Ovary (tissue), 3 donors: ENCODE data around the gene PCYT1A.

ENCODE experiments used
- POLR2A ChIP-seq: fragments of 450-650 bp; IDR thresholded peaks from one replicate; pipeline ENCODE4 v1.6.1; 2017; ENCODE audit warnings: antibody characterized with exemption, mild to moderate bottlenecking, moderate library complexity
- TF ChIP-seq, protein P1 (sequence below), 3 donors: fragments of 450-650 bp in 2 of 3; fragments of 200-600 bp in 1 of 3; IDR thresholded peaks; one replicate each; pipeline versions ENCODE4 v1.5.1 to v1.8.0; 2016 to 2022; ENCODE audit warnings: antibody characterized with exemption in 3 of 3, mild to moderate bottlenecking in 1 of 3
- donor health status: DM: no; HTN: no; CAD: no.

DNA sequence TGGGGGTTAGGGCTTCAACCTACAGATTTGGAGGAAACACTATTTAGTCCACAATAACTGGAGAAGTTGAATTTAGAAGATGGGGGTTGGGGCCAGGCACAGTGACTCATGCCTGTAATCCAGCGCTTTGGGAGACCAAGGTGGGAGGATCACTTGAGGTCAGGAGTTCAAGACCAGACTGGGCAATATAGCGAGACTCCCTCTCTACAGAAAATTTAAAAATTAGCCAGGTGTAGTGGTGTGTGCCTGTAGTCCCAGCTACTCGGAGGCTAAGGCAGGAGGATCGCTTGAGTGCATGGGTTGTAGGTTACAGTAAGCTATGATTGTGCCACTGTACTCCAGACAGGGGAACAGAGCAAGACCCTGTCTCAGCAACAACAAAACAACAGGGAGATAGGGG, 35.5 kb upstream of the PCYT1A start:
- TF ChIP-seq, protein P1, sequence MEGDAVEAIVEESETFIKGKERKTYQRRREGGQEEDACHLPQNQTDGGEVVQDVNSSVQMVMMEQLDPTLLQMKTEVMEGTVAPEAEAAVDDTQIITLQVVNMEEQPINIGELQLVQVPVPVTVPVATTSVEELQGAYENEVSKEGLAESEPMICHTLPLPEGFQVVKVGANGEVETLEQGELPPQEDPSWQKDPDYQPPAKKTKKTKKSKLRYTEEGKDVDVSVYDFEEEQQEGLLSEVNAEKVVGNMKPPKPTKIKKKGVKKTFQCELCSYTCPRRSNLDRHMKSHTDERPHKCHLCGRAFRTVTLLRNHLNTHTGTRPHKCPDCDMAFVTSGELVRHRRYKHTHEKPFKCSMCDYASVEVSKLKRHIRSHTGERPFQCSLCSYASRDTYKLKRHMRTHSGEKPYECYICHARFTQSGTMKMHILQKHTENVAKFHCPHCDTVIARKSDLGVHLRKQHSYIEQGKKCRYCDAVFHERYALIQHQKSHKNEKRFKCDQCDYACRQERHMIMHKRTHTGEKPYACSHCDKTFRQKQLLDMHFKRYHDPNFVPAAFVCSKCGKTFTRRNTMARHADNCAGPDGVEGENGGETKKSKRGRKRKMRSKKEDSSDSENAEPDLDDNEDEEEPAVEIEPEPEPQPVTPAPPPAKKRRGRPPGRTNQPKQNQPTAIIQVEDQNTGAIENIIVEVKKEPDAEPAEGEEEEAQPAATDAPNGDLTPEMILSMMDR (IDR thresholded peaks at IDR 0.05), result no peak
- no peak for TF ChIP-seq POLR2A
